Peyer's patch (tissue), 4 donors: Measurements from ENCODE around the gene FOXC2. TPM values are rescaled to one million over a fixed set of nuclear protein-coding genes. Genes with fewer than 3 reads are reported as not detected.

ENCODE experiments used
- DNase-seq, 3 donors: peaks; one replicate each; pipeline ENCODE4 v3.0.0-alpha.2; 2017 to 2019
- H3K27ac ChIP-seq, 4 donors: fragments of 200-600 bp; sonication (generic); one replicate each; pipeline ENCODE4 v1.5.1; 2016 to 2019
- H3K27me3 ChIP-seq, 2 donors: fragments of 200-600 bp; sonication (generic); one replicate each; pipeline ENCODE4 v1.5.1; 2019
- H3K36me3 ChIP-seq, 3 donors: fragments of 200-600 bp; sonication (generic); one replicate each; pipeline ENCODE4 v1.5.1; 2016 to 2019
- H3K4me1 ChIP-seq, 4 donors: fragments of 200-600 bp; sonication (generic); one replicate each; pipeline ENCODE4 v1.5.1; 2016 to 2019
- H3K4me3 ChIP-seq, 4 donors: fragments of 200-600 bp; sonication (generic); 1 replicate in 3 of 4; 2 replicates in 1 of 4; pipeline ENCODE4 v1.5.1; 2016 to 2019; ENCODE audit warnings: mild to moderate bottlenecking in 1 of 4
- H3K9me3 ChIP-seq, 4 donors: fragments of 200-600 bp; sonication (generic); one replicate each; pipeline ENCODE4 v1.5.1; 2016 to 2019; ENCODE audit warnings: mild to moderate bottlenecking in 1 of 4
- CTCF ChIP-seq, 6 experiments: fragments of 450-650 bp in 4 of 6; fragments of 200-600 bp in 2 of 6; sonication (generic) in 1 of 6; IDR thresholded peaks; one replicate each; pipeline ENCODE4 v1.5.1; 2017 to 2019; ENCODE audit warnings: antibody characterized with exemption in 6 of 6, mild to moderate bottlenecking in 3 of 6, moderate library complexity in 1 of 6
- POLR2A ChIP-seq, 2 donors: fragments of 450-650 bp; IDR thresholded peaks; one replicate each; pipeline ENCODE4 v1.5.1; 2017; ENCODE audit warnings: antibody characterized with exemption in 2 of 2, mild to moderate bottlenecking in 2 of 2, moderate library complexity in 2 of 2
- total RNA-seq, 4 donors: library from RNA; depleted of rRNA; stranded (reverse); fragments of >200 nt; gene quantifications; one replicate each; pipeline ENCODE4 v1.1.0, GENCODE V29; 2016

FOXC2 gene
- 1 to 10 TPM in 1 of 4 donors, under 1 TPM in 1, not detected in 2; 0.40 to 1.5 TPM for total RNA-seq

- no peak for TF ChIP-seq POLR2A (IDR thresholded peaks at IDR 0.05)
- Histone ChIP-seq H3K9me3 (no peaks in the 10 kb centered on the region), H3K27me3 (peaks cover 0 to 61% of the 10 kb centered on the region in 2 donors), H3K4me3 (peak within 1 kb of the TSS in 3 of 4 donors; percentile 18 to 42 (median 40)), H3K36me3 (no peaks in the 10 kb centered on the region), H3K4me1 (peaks cover 0 to 22% (median 10%) of the 10 kb centered on the region in 4 donors), H3K27ac (peak within 1 kb of the TSS in 2 of 4 donors; percentile 35 to 48)
- DNase-seq = peak; percentile 37 to 77 (median 69)
Observed at GRCh38 chr16:86566601-86566965, at the start of gene FOXC2. Gene FOXC2 (plus strand): TSS chr16:86566829. CDS start chr16:86567336, 507 bp downstream.

- DNase-seq = peak in 1 of 3 donors; percentile 44
- Histone ChIP-seq H3K4me1 (peaks cover 0 to 25% (median 6%) of the 10 kb centered on the region in 4 donors), H3K36me3 (peaks cover 0 to 4% (median 0%) of the 10 kb centered on the region in 3 donors), H3K4me3 (peak overlapping the region in 1 of 4 donors; percentile 60), H3K27me3 (no peaks in the 10 kb centered on the region), H3K9me3 (no peaks in the 10 kb centered on the region), H3K27ac (peak overlapping the region; percentile 64 to 99 (median 77))
- TF ChIP-seq POLR2A (IDR thresholded peaks at IDR 0.05) (no peak), CTCF (IDR thresholded peaks at IDR 0.05) (no peak)
Observed at GRCh38 chr16:86517033-86517432, 49.6 kb upstream of the FOXC2 start.

- H3K9me3 ChIP-seq = no peaks in the 10 kb centered on the region
- TF ChIP-seq POLR2A (IDR thresholded peaks at IDR 0.05) (no peak), CTCF (IDR thresholded peaks at IDR 0.05) (peak in 5 of 6 experiments; percentile 11 to 63 (median 55))
- H3K27me3 ChIP-seq = no peaks in the 10 kb centered on the region
- H3K36me3 ChIP-seq = peaks cover 0 to 4% (median 0%) of the 10 kb centered on the region in 3 donors
- H3K27ac ChIP-seq = peak overlapping the region; percentile 64 to 99 (median 77)
- DNase-seq = peak; percentile 31 to 76 (median 65)
- peaks cover 0 to 25% (median 6%) of the 10 kb centered on the region in 4 donors for H3K4me1 ChIP-seq
- H3K4me3 ChIP-seq = peak overlapping the region in 1 of 4 donors; percentile 60
Observed at GRCh38 chr16:86517652-86518258, 48.9 kb upstream of the FOXC2 start.

- Histone ChIP-seq H3K9me3 (no peaks in the 10 kb centered on the region), H3K27ac (peak overlapping the region in 2 of 4 donors; percentile 84 to 99), H3K4me3 (no peak overlapping the region), H3K36me3 (no peaks in the 10 kb centered on the region), H3K4me1 (peaks cover 0 to 25% (median 6%) of the 10 kb centered on the region in 4 donors), H3K27me3 (no peaks in the 10 kb centered on the region)
- peak in 1 of 3 donors; percentile 48 for DNase-seq
- TF ChIP-seq CTCF (IDR thresholded peaks at IDR 0.05) (no peak), POLR2A (IDR thresholded peaks at IDR 0.05) (no peak)
Observed at GRCh38 chr16:86519007-86519648, 47.5 kb upstream of the FOXC2 start.

GRCh38 chr16:86519649-86520316 is 46.8 kb upstream of the FOXC2 start:
- no peaks in the 10 kb centered on the region for H3K36me3 ChIP-seq
- peak overlapping the region in 2 of 4 donors; percentile 20 to 24 for H3K4me3 ChIP-seq
- DNase-seq = peak; percentile 51 to 85 (median 72)
- TF ChIP-seq POLR2A (IDR thresholded peaks at IDR 0.05) (peak in 1 of 2 donors; percentile 7), CTCF (IDR thresholded peaks at IDR 0.05) (peak; percentile 63 to 87 (median 78))
- no peaks in the 10 kb centered on the region for H3K27me3 ChIP-seq
- H3K4me1 ChIP-seq = peaks cover 0 to 25% (median 6%) of the 10 kb centered on the region in 4 donors
- peak overlapping the region in 2 of 4 donors; percentile 84 to 99 for H3K27ac ChIP-seq
- H3K9me3 ChIP-seq = no peaks in the 10 kb centered on the region
